Tibial nerve (tissue), 4 donors: ENCODE measurements around the gene SLC25A21.

Source experiments
- CTCF ChIP-seq, 5 experiments: fragments of 200-600 bp in 3 of 5; fragments of 450-650 bp in 2 of 5; sonication (generic) in 3 of 5; IDR thresholded peaks; one replicate each; pipeline ENCODE4 v1.5.1; 2016 to 2019; ENCODE audit warnings: antibody characterized with exemption in 5 of 5, mild to moderate bottlenecking in 3 of 5, moderate library complexity in 2 of 5
- EP300 ChIP-seq, 2 donors: sonication (generic); formaldehyde crosslinking; IDR thresholded peaks; one replicate each; pipeline ENCODE4 v1.6.1; 2017; ENCODE audit warnings: antibody characterized with exemption in 2 of 2, mild to moderate bottlenecking in 1 of 2
- POLR2A ChIP-seq, 2 donors: fragments of 450-650 bp; IDR thresholded peaks; one replicate each; pipeline ENCODE4 v1.6.1; 2017; ENCODE audit warnings: antibody characterized with exemption in 2 of 2, mild to moderate bottlenecking in 2 of 2, moderate library complexity in 2 of 2

- TF ChIP-seq CTCF (IDR thresholded peaks at IDR 0.05) (no peak), POLR2A (IDR thresholded peaks at IDR 0.05) (no peak), EP300 (IDR thresholded peaks at IDR 0.05) (no peak)
Observed at GRCh38 chr14:36974985-36975384, 197.4 kb downstream of the SLC25A21 start.
